A549 (cell line): ENCODE data around the gene CACNA1H. TPM values are rescaled to one million over a fixed set of nuclear protein-coding genes. Genes with fewer than 3 reads are reported as not detected.

ENCODE experiments used
- ATAC-seq, 2 experiments: fragments of 200-7000 bp in 1 of 2; fragments of >200 bp in 1 of 2; cut with Nextera tagmentation in 1 of 2; cut with Tn5 transposase in 1 of 2; 3 replicates each; pipeline versions ENCODE4 v1.8.0 to v1.9.1; 2018 to 2020; ENCODE audit warnings: mild to moderate bottlenecking in 1 of 2, moderate library complexity in 1 of 2
- CTCF ChIA-PET: fragments of 300-600 bp; sonication (Branson Sonifier 250); formaldehyde crosslinking; extraction: SDS; loops from one replicate; lab custom pipeline; 2021; ENCODE audit warnings: antibody characterized with exemption, inconsistent platforms; lab: Yijun Ruan, JAX
- POLR2A ChIA-PET: fragments of 350-600 bp; formaldehyde crosslinking; extraction: SDS; loops from one replicate; lab custom pipeline; 2021; ENCODE audit warnings: antibody characterized with exemption, inconsistent platforms; lab: Yijun Ruan, JAX
- DNase-seq, 2 experiments: peaks; one replicate each; pipeline versions ENCODE4 v3.0.0 to v3.0.0-alpha.2; 2011 to 2016; ENCODE audit warnings: low read depth in 1 of 2, low spot score in 1 of 2
- FAIRE-seq: peaks from 2 replicates; lab custom pipeline; 2011; peaks lifted over from hg19 to GRCh38; lab: Jason Lieb, UNC
- H3K27ac ChIP-seq, 2 experiments: fragments of >200 bp; sonication (Bioruptor Twin); formaldehyde crosslinking; 3 replicates each; pipeline ENCODE4 v1.5.1; 2016 to 2017
- H3K4me1 ChIP-seq: fragments of >200 bp; sonication (Bioruptor Twin); formaldehyde crosslinking; 3 replicates; pipeline ENCODE4 v1.6.1; 2016
- H3K4me2 ChIP-seq: fragments of >200 bp; sonication (Bioruptor Twin); formaldehyde crosslinking; 3 replicates; pipeline ENCODE4 v1.6.1; 2016
- H3K4me3 ChIP-seq: fragments of >200 bp; sonication (Bioruptor Twin); formaldehyde crosslinking; 3 replicates; pipeline ENCODE4 v1.5.1; 2016
- H3K9me3 ChIP-seq: fragments of >200 bp; sonication (Bioruptor Twin); formaldehyde crosslinking; 3 replicates; pipeline ENCODE4 v1.6.1; 2016
- BHLHE40 ChIP-seq: IDR thresholded peaks from 2 replicates; pipeline ENCODE4 v1.6.1; 2012; ENCODE audit warnings: low read depth, low read length, inconsistent platforms
- CHD2 ChIP-seq: fragments of 150-350 bp; IDR thresholded peaks from 2 replicates; pipeline ENCODE4 v1.6.1; 2014; ENCODE audit warnings: low read length; ENCODE audit not compliant: partially characterized antibody
- FOSB ChIP-seq: fragments of 250-450 bp; sonication (Bioruptor Pico); IDR thresholded peaks from 2 replicates; pipeline ENCODE4 v1.5.0; 2020; ENCODE audit warnings: mild to moderate bottlenecking, moderate library complexity
- FOXS1 ChIP-seq: fragments of 250-450 bp; sonication (Bioruptor Pico); IDR thresholded peaks from 2 replicates; pipeline ENCODE4 v1.5.0; 2020; ENCODE audit warnings: mild to moderate bottlenecking, moderate library complexity
- GATA3 ChIP-seq: IDR thresholded peaks from 2 replicates; pipeline ENCODE4 v1.6.1; 2012; ENCODE audit warnings: borderline replicate concordance
- HDAC2 ChIP-seq: fragments of 200-600 bp; sonication (generic); IDR thresholded peaks from 2 replicates; pipeline ENCODE4 v1.6.1; 2016
- HOXA7 ChIP-seq: fragments of 250-450 bp; sonication (Bioruptor Pico); IDR thresholded peaks from 2 replicates; pipeline ENCODE4 v1.5.0; 2020; ENCODE audit warnings: mild to moderate bottlenecking, moderate library complexity
- HOXB13 ChIP-seq: fragments of 250-450 bp; sonication (Bioruptor Pico); IDR thresholded peaks from 2 replicates; pipeline ENCODE4 v1.5.0; 2020; ENCODE audit warnings: low read depth, mild to moderate bottlenecking, moderate library complexity
- HOXB5 ChIP-seq: fragments of 250-450 bp; sonication (Bioruptor Pico); IDR thresholded peaks from 2 replicates; pipeline ENCODE4 v1.5.0; 2020; ENCODE audit warnings: mild to moderate bottlenecking, moderate library complexity
- KDM1A ChIP-seq: fragments of 200-600 bp; sonication (generic); IDR thresholded peaks from 2 replicates; pipeline ENCODE4 v1.6.1; 2016; ENCODE audit warnings: low read depth, mild to moderate bottlenecking
- MAFK ChIP-seq: fragments of 450-650 bp; IDR thresholded peaks from 2 replicates; pipeline ENCODE4 v1.6.1; 2014; ENCODE audit not compliant: partially characterized antibody
- MYC ChIP-seq: IDR thresholded peaks from 2 replicates; pipeline ENCODE4 v1.6.1; 2012; ENCODE audit warnings: mild to moderate bottlenecking, inconsistent platforms, low read length, improper control_type of control experiment, borderline replicate concordance
- POLR2A ChIP-seq: IDR thresholded peaks from 2 replicates; pipeline ENCODE4 v1.6.1; 2012; ENCODE audit warnings: mild to moderate bottlenecking, low read length
- RARB ChIP-seq: fragments of 250-450 bp; sonication (Bioruptor Pico); IDR thresholded peaks from 2 replicates; pipeline ENCODE4 v1.8.0; 2021; ENCODE audit warnings: mild to moderate bottlenecking, moderate library complexity
- RFX5 ChIP-seq: fragments of 450-650 bp; IDR thresholded peaks from 2 replicates; pipeline ENCODE4 v1.7.1; 2014; ENCODE audit warnings: antibody characterized with exemption, mild to moderate bottlenecking, moderate library complexity
- ZFP36 ChIP-seq: fragments of 450-650 bp; IDR thresholded peaks from 2 replicates; pipeline ENCODE4 v1.6.1; 2014; ENCODE audit warnings: borderline replicate concordance; ENCODE audit not compliant: partially characterized antibody
- ZSCAN20 ChIP-seq: fragments of 250-450 bp; sonication (Bioruptor Pico); IDR thresholded peaks from 2 replicates; pipeline ENCODE4 v1.8.0; 2022; ENCODE audit warnings: mild to moderate bottlenecking, moderate library complexity
- WGBS: methylation state at CpG from one replicate; pipeline ENCODE4 v1.1.6; 2017; ENCODE audit errors: missing lambda C conversion rate; 5-methylcytosine and 5-hydroxymethylcytosine counted together
- polyA plus RNA-seq, 4 experiments: library from polyadenylated mRNA; depleted of rRNA in 3 of 4; stranded (reverse); fragments of >200 nt; fragmentation: RNase III in 1 of 4; extraction: RNeasy Plus Mini Kit Qiagen cat#74134 plus additional on column Dnase treatment in 1 of 4; gene quantifications; 2 replicates in 3 of 4; 3 replicates in 1 of 4; pipeline ENCODE4 v1.2.3, GENCODE V29; 2011 to 2017
- TF ChIP-seq, protein P1 (sequence below): fragments of >200 bp; sonication (Bioruptor Twin); formaldehyde crosslinking; IDR thresholded peaks from 3 replicates; pipeline ENCODE4 v1.5.1; 2016
- TF ChIP-seq, protein P2 (sequence below): fragments of >200 bp; sonication (Bioruptor Twin); formaldehyde crosslinking; IDR thresholded peaks from 3 replicates; pipeline ENCODE4 v1.6.1; 2016
- TF ChIP-seq, protein P3 (sequence below): fragments of 150-350 bp; IDR thresholded peaks from 2 replicates; pipeline ENCODE4 v1.6.1; 2014; ENCODE audit warnings: low read depth, mild to moderate bottlenecking, low read length
- TF ChIP-seq, protein P4 (sequence below): IDR thresholded peaks from 2 replicates; pipeline ENCODE4 v1.6.1; 2012; ENCODE audit warnings: low read depth, borderline replicate concordance
- TF ChIP-seq, protein P5 (sequence below): IDR thresholded peaks from 2 replicates; pipeline ENCODE4 v1.6.1; 2012
- TF ChIP-seq, protein P6 (sequence below): fragments of >200 bp; sonication (Bioruptor Twin); formaldehyde crosslinking; IDR thresholded peaks from 2 replicates; pipeline ENCODE4 v1.6.1; 2016
- TF ChIP-seq, protein P7 (sequence below): fragments of 250-450 bp; sonication (Bioruptor Pico); IDR thresholded peaks from 2 replicates; pipeline ENCODE4 v1.5.0; 2021; ENCODE audit warnings: mild to moderate bottlenecking, moderate library complexity, borderline replicate concordance

Gene CACNA1H
- polyA plus RNA-seq, 2 of the 4 experiments (the other 2 are of a cell fraction) = 7.2 to 15.8 TPM

DNA sequence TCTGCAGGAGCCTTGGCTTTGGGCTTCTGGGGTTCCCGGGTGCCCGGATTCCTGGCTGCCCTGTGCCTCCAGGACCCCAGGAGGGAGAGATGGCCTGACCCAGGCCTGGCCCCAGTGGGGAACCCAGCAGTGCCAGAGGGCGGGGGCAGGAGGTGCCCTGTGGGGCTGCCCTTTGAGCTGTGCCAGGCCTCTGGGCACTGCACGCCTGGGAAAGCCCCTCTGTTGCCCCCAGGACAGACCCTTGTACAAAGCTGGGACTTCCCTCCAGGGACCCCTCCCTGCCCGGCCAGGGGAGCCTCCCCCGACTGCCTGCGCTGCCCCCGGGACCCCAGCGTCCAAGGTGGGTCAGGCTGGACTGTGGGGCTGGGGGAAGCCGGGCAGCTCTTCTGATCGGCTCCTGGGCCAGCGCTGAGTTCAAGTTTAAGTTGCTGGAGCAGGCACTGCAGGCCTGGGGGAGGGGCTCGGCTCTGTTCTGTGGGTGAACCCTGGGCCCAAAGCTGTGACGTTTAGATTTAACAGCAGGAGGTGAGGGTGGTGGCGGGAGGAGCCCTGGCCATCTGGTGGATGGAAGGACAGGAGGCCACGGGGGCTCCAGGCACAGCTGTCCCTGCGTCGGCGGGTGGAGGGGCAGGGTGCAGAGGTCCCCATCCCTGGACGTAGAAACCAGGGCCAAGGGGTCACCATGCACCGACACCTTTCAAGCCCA, 29.2 kb upstream of the CACNA1H start:
- TF ChIP-seq KDM1A (no peak), MAFK (no peak), ZFP36 (no peak), HOXB13 (CRISPR knock-in tag) (no peak)
- H3K9me3 ChIP-seq = no peaks in the 10 kb centered on the region
- DNase-seq (no peak), ATAC-seq (no peak), FAIRE-seq (no peak)
- no peak overlapping the region for H3K4me2 ChIP-seq
- H3K4me1 ChIP-seq = no peaks in the 10 kb centered on the region
- WGBS = 87% methylated on average over 6 of the region's 21 CpGs
- POLR2A ChIA-PET = no interaction called here
- no peak overlapping the region for H3K27ac ChIP-seq
- CTCF ChIA-PET = interaction anchor here (0.5 to 4.0 kb wide), 8 partner anchors 8 to 103 kb away, joined by 3 to 15 read pairs (median 3); no protein-coding TSS in a partner anchor
- H3K4me3 ChIP-seq = no peak overlapping the region

DNA sequence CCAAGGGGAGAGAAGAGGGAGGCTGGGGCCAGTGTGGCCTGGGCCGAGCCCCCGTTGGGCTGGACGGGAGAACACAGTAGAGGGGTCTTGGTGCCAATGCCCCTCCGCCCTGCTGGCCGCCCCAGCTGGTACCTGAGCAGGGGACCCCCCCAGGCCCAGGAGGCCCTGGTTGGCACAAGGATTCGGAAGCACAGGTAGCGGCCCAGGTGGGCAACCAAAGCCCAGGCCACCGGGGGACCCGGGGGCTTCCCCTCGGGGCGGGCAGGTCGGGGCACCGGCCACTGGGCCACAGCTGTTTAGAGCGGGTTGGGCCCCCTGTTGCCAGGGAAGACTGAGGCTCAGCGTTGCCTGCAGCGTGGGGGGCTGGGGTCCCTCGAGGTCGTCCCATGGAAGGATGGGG, 28.6 kb upstream of the CACNA1H start:
- TF ChIP-seq HOXB5 (no peak), FOSB (CRISPR knock-in tag) (no peak), MYC (no peak), POLR2A (no peak), ZSCAN20 (CRISPR knock-in tag) (no peak), BHLHE40 (no peak), RFX5 (no peak), RARB (CRISPR knock-in tag) (no peak), FOXS1 (CRISPR knock-in tag) (no peak), CHD2 (no peak), HDAC2 (no peak), GATA3 (no peak), HOXA7 (CRISPR knock-in tag) (no peak)
- TF ChIP-seq, protein P1, sequence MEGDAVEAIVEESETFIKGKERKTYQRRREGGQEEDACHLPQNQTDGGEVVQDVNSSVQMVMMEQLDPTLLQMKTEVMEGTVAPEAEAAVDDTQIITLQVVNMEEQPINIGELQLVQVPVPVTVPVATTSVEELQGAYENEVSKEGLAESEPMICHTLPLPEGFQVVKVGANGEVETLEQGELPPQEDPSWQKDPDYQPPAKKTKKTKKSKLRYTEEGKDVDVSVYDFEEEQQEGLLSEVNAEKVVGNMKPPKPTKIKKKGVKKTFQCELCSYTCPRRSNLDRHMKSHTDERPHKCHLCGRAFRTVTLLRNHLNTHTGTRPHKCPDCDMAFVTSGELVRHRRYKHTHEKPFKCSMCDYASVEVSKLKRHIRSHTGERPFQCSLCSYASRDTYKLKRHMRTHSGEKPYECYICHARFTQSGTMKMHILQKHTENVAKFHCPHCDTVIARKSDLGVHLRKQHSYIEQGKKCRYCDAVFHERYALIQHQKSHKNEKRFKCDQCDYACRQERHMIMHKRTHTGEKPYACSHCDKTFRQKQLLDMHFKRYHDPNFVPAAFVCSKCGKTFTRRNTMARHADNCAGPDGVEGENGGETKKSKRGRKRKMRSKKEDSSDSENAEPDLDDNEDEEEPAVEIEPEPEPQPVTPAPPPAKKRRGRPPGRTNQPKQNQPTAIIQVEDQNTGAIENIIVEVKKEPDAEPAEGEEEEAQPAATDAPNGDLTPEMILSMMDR = no peak
- TF ChIP-seq, protein P2, sequence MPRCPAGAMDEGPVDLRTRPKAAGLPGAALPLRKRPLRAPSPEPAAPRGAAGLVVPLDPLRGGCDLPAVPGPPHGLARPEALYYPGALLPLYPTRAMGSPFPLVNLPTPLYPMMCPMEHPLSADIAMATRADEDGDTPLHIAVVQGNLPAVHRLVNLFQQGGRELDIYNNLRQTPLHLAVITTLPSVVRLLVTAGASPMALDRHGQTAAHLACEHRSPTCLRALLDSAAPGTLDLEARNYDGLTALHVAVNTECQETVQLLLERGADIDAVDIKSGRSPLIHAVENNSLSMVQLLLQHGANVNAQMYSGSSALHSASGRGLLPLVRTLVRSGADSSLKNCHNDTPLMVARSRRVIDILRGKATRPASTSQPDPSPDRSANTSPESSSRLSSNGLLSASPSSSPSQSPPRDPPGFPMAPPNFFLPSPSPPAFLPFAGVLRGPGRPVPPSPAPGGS = no peak
- TF ChIP-seq, protein P3, sequence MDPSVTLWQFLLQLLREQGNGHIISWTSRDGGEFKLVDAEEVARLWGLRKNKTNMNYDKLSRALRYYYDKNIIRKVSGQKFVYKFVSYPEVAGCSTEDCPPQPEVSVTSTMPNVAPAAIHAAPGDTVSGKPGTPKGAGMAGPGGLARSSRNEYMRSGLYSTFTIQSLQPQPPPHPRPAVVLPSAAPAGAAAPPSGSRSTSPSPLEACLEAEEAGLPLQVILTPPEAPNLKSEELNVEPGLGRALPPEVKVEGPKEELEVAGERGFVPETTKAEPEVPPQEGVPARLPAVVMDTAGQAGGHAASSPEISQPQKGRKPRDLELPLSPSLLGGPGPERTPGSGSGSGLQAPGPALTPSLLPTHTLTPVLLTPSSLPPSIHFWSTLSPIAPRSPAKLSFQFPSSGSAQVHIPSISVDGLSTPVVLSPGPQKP = no peak
- TF ChIP-seq, protein P4, sequence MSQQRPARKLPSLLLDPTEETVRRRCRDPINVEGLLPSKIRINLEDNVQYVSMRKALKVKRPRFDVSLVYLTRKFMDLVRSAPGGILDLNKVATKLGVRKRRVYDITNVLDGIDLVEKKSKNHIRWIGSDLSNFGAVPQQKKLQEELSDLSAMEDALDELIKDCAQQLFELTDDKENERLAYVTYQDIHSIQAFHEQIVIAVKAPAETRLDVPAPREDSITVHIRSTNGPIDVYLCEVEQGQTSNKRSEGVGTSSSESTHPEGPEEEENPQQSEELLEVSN = no peak
- TF ChIP-seq, protein P5, sequence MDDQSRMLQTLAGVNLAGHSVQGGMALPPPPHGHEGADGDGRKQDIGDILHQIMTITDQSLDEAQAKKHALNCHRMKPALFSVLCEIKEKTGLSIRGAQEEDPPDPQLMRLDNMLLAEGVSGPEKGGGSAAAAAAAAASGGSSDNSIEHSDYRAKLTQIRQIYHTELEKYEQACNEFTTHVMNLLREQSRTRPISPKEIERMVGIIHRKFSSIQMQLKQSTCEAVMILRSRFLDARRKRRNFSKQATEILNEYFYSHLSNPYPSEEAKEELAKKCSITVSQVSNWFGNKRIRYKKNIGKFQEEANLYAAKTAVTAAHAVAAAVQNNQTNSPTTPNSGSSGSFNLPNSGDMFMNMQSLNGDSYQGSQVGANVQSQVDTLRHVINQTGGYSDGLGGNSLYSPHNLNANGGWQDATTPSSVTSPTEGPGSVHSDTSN = no peak
- TF ChIP-seq, protein P6, sequence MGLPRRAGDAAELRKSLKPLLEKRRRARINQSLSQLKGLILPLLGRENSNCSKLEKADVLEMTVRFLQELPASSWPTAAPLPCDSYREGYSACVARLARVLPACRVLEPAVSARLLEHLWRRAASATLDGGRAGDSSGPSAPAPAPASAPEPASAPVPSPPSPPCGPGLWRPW = no peak
- TF ChIP-seq, protein P7, sequence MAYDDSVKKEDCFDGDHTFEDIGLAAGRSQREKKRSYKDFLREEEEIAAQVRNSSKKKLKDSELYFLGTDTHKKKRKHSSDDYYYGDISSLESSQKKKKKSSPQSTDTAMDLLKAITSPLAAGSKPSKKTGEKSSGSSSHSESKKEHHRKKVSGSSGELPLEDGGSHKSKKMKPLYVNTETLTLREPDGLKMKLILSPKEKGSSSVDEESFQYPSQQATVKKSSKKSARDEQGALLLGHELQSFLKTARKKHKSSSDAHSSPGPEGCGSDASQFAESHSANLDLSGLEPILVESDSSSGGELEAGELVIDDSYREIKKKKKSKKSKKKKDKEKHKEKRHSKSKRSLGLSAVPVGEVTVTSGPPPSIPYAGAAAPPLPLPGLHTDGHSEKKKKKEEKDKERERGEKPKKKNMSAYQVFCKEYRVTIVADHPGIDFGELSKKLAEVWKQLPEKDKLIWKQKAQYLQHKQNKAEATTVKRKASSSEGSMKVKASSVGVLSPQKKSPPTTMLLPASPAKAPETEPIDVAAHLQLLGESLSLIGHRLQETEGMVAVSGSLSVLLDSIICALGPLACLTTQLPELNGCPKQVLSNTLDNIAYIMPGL (CRISPR knock-in tag) = no peak
- Histone ChIP-seq H3K4me2 (no peak overlapping the region), H3K9me3 (no peaks in the 10 kb centered on the region), H3K4me1 (no peaks in the 10 kb centered on the region), H3K27ac (no peak overlapping the region), H3K4me3 (no peak overlapping the region)
- no peak for FAIRE-seq
- no peak for DNase-seq
- POLR2A ChIA-PET = no interaction called here
- 95% methylated on average over 6 of the region's 18 CpGs for WGBS
- no peak for ATAC-seq
- CTCF ChIA-PET = interaction anchor here (0.5 to 4.0 kb wide), 7 partner anchors 9 to 102 kb away, joined by 3 to 15 read pairs (median 3); no protein-coding TSS in a partner anchor
